ENCODE measurements around the gene S100A16.

The S100A16 gene

GRCh38 chr1:153560241-153560640 lies 52.7 kb downstream of the S100A16 start:
- no peak for DNase-seq

GRCh38 chr1:153557877-153558276 lies 55.1 kb downstream of the S100A16 start:
- DNase-seq = no peak
